Activated gamma-delta T cell treated with Interleukin-2 at 50 U/mL for 16 hours (primary cell): ENCODE results near the gene LIM2.

Source experiments
- DNase-seq: peaks from one replicate; pipeline ENCODE4 v3.0.0-alpha.2; 2020

LIM2 gene

DNA sequence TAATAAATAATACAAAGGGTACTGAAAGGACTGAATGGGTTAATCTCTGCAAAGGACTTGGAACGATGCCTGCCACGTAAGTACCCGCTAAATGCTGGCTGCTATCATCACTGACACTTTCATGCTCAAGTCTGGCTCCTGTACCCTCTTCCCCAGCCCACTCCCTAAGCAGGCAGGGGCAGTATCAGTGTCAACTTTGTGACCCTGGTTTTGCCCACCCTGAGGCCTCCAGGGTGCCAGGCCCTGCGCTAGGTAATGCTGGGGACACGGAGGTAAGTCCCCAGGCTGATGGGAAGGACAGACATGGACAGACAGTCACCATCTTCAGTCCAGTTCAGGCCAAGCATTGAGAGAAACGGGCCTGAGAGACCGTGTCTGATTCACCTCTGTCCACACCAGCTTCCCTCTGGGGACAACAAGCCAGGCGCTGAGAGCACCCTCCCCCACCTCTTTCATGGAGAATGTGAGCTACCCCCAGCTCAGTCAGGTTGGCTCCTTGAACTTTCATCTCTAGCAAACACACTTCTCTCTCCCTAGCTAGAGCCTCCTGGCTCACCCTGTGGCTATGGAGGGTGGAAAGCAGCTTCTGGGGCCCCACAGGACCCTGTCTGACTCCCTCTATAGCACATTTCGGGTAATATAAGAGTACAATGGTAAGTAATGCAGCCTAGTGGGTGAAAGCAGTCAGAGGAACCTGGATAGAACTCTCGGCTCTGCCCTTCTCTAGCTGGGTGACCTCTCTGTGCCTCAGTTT lies 22.4 kb downstream of the LIM2 start:
- no peak for DNase-seq

DNA sequence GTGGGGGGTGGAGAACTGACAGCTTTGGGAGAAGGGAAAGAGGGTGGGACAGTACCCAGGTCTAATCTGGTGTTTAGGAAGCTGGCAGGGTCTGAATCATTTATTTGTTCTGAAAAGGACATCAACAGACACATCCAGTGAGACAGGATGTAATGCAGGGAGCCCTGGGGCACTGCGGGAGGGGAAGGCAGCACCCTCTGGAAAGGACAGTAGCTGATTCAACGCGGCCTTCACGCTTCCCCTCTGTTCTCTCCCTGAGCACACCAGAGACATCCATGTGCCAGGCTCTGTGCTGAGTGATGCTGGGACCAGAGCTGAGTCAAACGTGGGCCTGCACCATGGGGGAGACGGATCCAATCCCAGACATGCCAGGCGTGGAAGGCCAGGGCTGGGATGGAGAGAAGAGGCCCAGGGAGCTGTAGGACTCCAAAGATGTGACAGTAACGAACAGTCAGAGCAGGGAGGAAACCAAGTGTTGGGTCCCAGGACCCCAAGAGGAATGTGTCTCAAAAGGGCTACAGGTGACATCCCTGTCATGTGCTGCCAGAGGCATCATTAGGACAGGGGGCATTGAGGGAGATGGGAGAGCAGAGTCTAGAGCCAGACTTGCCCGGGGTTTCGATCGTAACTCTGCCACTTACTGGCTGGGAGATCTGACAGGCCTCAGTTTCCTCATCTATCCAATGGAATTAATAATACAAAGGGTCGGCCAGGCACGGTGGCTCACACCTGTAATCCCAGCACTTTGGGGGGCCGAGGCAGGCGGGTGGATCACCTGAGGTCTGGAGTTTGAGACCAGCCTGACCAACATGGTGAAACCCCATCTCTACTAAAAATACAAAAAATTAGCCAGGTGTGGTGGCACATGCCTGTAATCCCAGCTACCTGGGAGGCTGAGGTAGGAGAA lies 23.3 kb downstream of the LIM2 start:
- DNase-seq: no peak

DNA sequence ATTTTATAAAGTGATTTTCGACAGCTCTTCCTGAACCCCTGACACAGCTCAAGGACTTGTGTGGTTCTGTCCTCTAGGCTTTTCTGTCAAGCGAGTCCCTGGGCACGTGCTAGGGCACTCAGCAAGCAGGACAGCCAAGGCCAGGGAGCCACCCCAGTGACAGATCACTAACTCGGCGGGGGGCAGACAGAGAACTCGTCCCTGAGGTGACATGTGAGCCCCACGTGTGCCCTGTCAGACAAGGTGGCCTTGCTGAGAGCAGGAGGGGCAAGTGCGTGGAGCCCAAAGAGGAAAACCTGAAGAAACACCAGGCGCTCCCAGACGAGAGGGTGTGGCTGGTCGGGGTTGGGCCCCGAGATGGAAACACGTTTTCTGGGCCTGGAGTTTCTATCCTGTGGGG lies 26.5 kb downstream of the LIM2 start:
- DNase-seq: no peak

DNA sequence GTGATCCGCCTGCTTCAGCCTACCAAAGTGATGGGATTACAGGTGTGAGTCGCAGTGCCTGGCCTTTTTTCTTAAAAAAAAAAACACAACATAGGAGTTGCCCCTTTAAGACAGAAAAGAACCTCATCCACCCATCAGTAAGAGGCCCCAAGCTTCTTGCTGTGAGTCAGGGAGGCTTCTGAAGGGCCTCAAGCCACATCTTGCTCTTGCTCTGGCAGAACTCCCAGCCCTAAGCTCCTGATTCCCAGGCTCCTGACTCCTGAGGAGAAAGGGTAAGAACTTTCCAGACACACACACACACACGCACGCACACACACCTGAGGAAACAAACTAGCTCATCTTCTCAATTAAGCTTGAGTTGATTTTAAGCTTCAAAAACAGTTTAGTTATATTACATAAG lies 28.5 kb downstream of the LIM2 start:
- no peak for DNase-seq

DNA sequence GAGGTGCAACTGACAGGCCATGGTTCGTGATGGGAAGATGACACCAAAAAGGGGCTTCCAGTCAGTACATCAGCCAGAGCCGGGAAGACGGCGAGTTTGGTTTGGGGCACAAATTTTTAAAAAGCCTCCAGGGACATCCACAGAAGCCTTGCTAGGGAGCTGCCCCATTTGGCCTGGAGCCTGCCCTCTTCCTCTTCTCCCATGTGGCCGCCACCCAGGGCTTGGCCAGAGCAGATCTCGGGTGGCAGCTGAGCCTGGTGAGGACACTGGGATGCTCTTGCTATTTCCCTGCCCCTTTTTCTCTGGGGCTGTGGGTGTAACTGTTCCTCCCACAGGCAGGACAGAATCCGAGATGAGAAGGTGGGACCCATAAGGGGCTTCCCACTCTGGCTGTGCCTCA lies 29.8 kb downstream of the LIM2 start:
- no peak for DNase-seq

DNA sequence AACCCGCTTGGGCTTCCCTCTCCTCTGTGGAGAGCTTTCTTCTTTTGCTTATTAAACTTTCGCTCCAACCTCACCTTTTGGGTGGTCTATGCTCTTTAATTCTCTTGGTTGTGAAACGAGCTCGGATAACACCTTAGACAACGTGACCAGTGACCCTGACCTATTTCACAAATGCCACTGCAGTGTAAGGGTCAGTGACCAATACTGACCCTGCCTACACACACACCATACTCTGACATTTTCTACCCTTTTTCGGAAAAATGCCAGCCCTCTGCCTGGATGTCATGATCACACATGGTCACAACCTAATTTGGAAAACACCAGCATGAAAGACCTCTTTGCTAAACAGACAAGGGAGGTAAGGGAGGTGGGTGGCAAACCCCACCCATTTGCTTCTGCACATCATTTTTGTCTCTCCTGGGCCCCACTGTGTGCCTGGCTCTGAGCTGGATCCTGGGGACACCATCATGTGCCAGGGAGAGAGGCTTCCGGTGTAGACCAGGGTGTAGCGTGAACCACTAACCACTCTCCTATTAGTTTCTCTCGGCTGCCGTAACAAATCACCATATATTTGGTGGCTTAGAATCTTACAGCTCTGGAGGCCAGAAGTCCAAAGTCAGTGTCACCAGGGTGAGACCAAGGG lies 31.5 kb downstream of the LIM2 start:
- DNase-seq: no peak

DNA sequence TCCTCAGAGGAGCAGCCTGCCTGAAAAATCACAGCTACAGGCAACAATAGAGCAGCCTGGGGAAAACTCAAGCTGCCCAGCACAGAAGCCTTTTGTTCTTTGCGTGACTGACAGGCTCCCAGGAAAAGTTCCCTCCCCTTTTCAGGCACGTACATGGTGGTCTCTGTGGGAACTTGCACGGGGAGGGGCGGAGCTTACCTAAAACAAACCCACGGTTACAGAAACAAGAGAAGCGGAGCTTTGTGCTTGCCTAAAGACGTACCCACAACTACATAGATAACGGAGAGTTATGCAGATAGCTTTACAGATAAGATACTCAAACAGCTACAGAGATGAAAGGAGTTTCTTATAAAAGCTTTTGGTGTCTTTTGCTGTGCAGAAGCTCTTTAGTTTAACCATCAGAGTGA lies 33.0 kb downstream of the LIM2 start:
- DNase-seq: no peak

DNA sequence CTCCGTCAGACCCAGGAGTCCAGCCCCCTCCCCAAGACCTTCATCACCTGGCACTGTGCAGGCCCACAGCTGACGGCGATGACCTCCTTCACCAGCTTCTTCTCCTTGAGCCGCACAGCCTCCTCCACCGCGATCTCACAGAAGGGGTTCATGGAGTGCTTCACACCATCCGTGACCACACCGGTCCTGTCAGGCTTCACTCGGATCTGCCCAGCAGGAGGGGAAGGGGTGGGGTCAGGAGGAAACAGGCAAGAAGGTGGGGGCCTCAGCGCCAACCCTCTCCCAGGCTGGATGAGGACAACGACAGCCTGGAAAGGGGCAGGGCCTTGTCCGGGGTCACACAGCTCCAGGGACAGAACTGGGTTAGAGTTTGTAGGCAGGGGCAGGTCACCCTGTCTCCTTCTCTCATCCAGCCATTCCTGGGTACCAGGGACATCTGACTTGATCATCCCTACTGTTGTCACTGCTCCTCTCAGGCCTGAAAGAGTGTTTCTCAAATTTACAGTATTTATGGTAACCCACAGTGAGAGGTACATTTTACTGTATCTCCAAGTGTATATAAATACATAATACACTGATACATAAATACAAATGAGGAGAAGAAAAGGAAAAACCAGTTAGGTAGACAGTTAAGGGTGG lies 33.6 kb downstream of the LIM2 start:
- no peak for DNase-seq

DNA sequence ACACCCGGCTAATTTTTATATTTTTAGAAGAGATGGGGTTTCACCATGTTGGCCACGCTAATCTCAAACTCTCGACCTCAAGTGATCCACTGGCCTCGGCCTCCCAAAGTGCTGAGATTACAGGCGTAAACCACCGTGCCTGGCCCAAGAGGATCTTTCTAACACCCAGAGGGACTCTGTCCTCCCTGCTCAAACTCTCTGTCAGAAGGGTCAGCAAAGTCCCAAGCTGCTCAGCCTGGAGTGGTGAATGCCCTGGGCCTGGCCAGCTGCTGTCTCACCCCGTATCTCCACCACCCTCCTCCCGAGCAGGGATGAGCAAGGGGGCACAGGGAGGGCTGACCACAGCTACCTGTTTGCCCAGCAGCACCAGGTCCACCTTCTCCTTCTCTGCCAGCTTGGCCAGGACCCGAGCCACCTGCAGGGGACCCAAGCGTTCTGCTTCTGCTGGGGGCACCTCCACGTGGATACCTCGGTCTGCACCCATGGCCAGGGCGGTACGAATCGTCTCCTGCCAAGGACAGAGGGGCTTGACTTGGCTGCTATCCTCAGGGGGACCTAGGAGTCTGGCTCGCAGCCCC lies 34.9 kb downstream of the LIM2 start:
- no peak for DNase-seq

DNA sequence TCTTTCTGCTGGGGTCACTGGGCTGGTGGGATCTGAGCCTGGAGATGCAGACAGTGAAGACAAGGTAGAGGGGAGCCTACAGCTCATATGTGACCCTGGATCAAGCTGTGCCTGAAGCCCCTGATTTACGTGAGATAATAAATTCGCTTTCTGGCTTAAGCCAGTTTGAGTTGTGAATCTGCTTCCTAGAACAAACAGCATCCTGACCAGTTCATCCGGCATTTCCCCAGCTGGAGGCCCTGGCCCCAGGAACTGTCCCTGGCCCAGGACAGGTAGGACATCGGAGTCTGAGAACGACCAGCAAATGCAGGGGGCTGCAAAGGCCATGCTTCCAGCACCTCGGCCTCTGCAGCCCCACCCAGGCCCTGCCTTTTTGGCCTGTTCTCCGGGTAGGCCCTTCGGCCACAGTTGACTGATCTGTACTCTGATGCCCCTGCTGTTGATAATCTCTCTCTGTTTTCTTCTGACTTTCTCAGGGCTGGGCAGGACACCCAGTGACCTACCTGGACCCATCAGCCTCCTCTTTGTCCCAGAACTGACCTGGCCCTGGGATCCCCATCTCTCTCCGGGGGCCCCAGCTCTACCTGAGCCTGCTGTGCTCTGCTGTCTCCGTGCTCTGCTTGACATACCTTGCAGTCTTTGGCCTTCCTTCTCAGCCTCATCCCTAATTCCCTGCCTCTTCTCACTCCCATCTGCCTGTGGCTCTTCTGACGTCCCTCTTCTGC lies 36.3 kb downstream of the LIM2 start:
- DNase-seq: no peak

DNA sequence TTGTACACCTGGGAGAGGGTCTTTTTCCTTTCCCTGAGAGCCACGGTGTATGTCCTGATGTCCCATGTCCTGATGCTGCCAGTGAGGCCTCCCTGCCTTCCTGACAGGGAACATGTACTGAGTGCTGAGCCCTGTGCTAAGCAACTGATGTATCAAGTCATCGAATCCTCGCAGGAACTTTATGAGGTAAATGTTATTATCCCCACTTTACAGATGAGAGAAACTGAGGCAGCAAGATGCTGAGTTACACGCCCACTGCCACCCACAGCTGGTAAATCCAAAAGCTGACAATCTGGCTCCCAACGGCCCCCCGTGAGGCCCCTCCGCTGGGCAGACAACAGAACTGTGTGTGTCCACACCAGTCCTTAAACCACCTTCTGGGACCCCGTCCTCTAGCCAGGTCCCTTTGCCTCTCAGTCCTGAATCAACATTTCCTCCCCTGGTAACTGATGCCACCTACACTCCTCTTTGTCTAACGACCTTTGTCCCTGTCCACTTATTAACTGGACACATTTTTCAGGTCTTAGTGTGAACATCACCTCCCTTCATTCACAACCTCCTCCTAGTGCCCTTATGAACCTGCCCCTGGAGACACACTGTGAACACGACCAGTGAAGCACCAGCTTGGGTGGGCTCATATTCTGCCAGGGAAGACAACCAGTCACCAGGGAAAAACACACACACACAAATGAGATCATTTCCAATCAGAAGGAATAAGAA lies 40.4 kb downstream of the LIM2 start:
- no peak for DNase-seq

DNA sequence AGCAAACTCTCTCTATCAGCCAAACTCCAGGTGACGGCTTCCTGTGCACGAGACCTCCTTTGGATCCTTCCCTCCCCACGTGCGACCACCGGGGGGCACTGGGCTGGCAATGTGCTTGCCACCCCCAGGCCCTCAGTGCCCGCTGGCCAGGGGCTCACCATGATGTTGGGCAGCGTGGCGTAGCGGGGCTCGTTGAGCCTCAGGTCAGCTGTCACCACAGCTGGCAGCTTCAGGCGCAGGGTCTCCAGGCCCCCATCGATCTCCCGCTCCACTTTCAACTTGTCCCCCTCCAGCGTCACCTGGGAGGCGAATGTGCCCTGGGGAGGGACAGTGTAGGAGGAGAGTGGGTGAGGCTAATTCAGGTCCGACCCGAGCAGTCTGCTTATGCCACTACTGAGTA lies 41.0 kb downstream of the LIM2 start:
- no peak for DNase-seq

DNA sequence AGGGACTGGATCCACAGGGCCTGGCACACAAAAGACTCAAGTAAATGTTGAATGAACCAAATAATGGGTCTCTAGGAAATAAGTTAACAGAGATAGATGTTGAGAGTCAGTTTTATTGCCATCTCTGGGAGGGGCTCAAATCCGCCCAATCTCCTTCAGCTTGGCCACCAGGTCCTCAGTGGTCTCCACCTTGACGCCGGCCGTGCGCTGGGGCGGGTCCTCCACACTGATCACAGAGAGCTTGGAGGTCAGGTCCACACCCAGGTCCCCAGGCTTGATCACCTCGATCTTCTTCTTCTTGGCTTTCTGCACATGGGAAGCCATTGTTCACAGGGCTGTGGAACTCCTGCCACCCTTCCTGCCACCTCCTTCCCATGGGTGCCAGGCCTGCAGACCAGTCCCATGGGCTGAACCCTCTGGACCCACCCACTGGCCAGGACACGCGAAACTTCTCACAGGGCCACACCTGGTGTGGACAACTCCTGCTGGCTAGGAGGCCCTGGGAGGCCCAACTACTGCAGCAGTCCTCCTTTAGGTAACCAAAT lies 42.6 kb downstream of the LIM2 start:
- DNase-seq: no peak

DNA sequence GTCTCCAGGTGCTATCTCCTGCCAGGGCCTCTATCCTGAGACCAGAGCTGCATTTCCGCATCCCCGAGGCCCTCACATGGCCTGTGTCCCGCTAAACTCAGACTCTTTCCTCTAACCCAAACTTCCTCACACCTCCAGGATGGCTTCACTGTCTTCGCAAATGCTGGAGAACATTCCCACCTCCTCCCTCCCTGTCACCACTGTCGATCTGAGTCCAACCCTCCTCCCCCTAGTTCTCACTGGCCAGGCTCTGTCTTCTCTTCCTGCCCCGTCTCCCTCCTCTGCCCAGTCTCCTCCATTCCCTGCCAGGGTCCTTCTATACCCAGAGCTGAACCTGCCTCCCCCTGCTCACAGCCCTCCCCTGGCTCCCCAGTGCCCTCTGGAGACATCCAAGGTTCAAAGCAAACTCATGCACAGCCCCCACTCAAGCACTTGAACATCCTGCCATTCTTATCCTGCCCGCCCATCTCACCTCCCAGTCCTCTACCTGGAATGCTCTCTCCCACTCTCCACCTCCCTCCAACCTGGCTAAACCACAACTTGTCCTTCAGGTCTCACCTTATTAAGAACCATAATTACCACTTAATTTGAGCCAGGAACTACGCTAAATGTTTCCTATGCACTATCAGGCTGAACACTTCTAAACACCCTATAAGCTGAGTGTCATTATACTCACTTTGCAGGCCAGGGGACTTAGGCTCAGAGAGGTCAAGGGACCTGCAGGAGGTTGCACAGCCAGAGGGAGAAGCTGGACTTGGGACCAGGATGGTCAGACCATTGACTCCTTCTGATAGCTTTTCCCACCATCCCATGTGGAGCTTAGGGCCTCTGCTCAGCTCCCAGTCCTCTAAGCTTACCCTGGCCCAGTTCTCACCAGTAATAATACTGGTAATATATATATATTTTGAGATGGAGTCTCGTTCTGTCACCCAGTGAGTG lies 44.9 kb downstream of the LIM2 start:
- DNase-seq: no peak

DNA sequence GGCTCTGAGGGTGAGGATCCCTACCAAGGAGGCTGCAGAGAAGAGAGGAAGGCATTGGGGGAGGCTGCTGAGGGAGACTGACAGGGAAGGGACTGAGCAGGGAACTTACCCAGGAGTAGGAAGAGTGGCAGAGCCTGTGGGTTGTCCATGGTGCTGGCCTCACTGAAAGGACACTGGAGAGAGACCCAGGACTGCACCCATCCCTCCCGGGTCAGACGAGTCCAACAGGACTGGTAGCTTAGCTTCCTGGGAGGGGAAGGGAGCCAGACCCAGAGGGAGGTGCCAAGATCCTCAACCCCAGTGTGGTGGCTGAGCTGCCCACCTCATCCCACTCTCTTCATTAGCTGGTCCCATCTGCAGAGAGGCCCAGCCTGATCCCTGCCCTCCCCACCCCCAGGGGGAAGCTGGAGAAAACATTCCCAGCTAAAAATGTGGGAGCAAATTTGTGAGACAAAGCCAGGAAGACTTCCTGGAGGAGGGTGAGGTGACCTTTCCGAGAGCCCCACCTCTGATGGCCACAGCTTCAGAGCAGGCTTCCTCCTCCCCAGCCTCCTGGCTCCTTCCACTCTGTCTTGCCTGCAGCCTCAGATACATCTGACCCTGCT lies 45.7 kb downstream of the LIM2 start, which contains the start of gene VSIG10L:
Gene VSIG10L (minus strand): TSS at position 164 of the 605 bp plus-strand sequence. CDS start 15 bp downstream, at position 149.
- DNase-seq: no peak

DNA sequence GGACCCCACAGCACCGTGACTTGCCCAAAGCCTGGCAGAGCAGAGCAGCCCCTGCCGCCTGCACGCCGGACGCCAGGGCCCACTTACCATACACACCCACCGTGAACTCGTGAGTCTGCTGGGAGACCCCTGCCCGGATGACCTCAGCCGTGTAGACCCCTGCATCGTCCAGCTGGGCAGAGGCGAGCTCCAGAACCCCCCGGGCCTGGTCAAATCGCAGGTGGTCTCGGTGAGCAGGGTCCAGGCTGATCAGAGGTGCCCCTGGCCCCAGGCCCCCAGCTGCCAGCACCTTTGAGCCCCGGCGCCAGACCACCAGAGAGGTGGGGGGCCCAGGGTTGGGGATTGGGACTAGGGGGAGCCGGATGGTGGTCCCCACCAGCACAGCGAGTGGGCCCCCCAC lies 46.7 kb downstream of the LIM2 start:
- no peak for DNase-seq

DNA sequence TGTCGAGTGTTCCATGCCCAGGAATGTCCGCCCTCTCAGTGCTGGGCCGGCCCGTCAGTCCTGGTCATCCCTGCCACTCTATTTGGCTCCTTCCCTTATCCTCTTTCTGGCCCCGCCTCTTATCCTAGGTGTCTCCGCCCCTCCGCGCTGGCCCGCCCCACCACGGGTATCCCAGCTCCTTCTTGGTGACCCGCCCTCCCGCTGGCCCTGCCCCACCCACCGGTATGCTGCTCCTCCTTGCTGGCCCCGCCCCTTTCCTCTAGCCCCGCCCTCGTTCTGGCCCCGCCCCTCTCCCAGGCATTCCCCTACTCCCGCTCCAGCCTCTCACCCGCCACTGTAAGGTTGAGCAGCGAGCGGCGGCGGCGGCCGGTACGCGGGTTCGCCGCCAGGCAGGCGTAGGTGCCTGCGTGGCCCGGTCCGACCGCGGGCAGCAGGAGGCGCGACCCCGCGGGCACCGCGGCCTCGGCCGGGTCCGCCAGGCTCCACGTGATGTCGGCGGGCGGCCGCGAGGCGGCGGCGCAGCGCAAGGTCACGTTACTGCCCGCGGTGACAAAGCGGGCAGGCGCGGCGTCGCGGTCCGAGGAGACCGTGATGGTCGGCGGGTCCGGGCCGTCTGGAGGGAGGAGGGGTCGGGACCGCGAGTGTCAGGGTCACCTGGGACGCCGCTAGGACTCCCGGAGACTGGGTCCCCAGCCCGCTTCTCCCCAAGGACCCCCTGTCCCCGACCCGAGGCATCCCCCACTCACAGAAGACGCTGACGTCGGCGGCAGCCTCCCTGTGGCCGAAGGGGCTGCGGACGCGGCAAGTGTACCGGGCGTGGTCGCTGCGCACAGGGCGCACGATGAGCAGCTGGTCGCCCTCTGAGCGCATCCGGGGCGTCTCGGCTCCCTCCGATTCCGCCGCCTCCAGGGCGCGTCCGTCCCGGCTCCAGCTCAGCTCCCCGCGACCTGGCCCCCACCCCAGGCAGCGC lies 47.8 kb downstream of the LIM2 start:
- DNase-seq: peak; percentile 79

DNA sequence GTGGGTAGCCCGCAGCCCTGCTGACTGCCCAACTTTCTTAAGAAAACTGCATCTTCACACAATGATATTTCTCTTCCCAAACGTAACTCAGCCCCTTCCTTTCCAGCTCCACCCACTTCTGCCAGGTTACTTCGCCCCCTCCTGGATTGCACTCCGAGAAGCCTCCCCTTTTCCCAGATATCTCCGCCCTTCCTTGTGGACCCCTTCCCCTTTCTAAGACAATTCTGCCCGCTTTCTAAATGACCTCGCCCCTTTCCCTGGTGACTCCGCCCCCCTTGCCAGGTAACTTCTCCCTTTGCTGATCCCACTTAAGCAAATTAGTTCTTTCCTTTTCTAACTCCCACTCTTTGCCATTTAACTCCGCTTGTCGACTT lies 48.5 kb downstream of the LIM2 start:
- DNase-seq: no peak
